ENCODE results near the gene GPR32.
"Not testable (repeated sequence)": the region's sequence is repeated elsewhere in the genome, so short reads cannot be mapped to it uniquely, and the experiment has no call there.

The GPR32 gene

GRCh38 chr19:50749490-50749889 is 20.8 kb upstream of the GPR32 start:
- DNase-seq, result no peak

GRCh38 chr19:50750010-50750409 is 20.3 kb upstream of the GPR32 start:
- no peak for DNase-seq

GRCh38 chr19:50753879-50754278 is 16.4 kb upstream of the GPR32 start:
- DNase-seq, result no peak

GRCh38 chr19:50756244-50756643 is 14.0 kb upstream of the GPR32 start:
- DNase-seq, result not testable (repeated sequence)

- DNase-seq, result not testable (repeated sequence)
These were observed 12.6 kb upstream of the GPR32 start for GRCh38 chr19:50757624-50758023.

GRCh38 chr19:50759076-50759475 is 11.2 kb upstream of the GPR32 start:
- not testable (repeated sequence) for DNase-seq

GRCh38 chr19:50759886-50760285 is 10.4 kb upstream of the GPR32 start:
- no peak for DNase-seq

- DNase-seq, result not testable (repeated sequence)
These were observed 8.8 kb upstream of the GPR32 start for GRCh38 chr19:50761501-50761900.

GRCh38 chr19:50763521-50763920 is 6.7 kb upstream of the GPR32 start:
- not testable (repeated sequence) for DNase-seq

- DNase-seq, result no peak
These were observed 5.9 kb upstream of the GPR32 start for GRCh38 chr19:50764409-50764808.

GRCh38 chr19:50766746-50767145 is 3.5 kb upstream of the GPR32 start:
- DNase-seq, result not testable (repeated sequence)

GRCh38 chr19:50767263-50767662 is 3.0 kb upstream of the GPR32 start:
- DNase-seq, result not testable (repeated sequence)

- no peak for DNase-seq
These were observed 2.0 kb upstream of the GPR32 start for GRCh38 chr19:50768277-50768676.

- no peak for DNase-seq
These were observed 624 bp downstream of the GPR32 start for GRCh38 chr19:50770888-50771287.

- peak; percentile 12 to 14 for DNase-seq
These were observed 2.2 kb downstream of the GPR32 start for GRCh38 chr19:50772476-50772875.

- DNase-seq, result not testable (repeated sequence)
These were observed 2.6 kb downstream of the GPR32 start for GRCh38 chr19:50772912-50773311.

GRCh38 chr19:50773454-50773853 is 3.2 kb downstream of the GPR32 start:
- not testable (repeated sequence) for DNase-seq

GRCh38 chr19:50776131-50776530 is 5.9 kb downstream of the GPR32 start:
- DNase-seq, result no peak

GRCh38 chr19:50777261-50777660 is 7.0 kb downstream of the GPR32 start:
- no peak for DNase-seq

- no peak for DNase-seq
These were observed 7.6 kb downstream of the GPR32 start for GRCh38 chr19:50777830-50778303.

GRCh38 chr19:50778906-50779430 is 8.7 kb downstream of the GPR32 start:
- DNase-seq, result no peak

- no peak for DNase-seq
These were observed 9.5 kb downstream of the GPR32 start for GRCh38 chr19:50779504-50780457.

- no peak for DNase-seq
These were observed 10.6 kb downstream of the GPR32 start for GRCh38 chr19:50780753-50781435.

GRCh38 chr19:50783848-50784152 is 13.5 kb downstream of the GPR32 start:
- DNase-seq, result not testable (repeated sequence)

All from AML-193 (cell line).